H1 (cell line): ENCODE data around the gene EIF4EBP2. TPM values are rescaled to one million over a fixed set of nuclear protein-coding genes. Genes with fewer than 3 reads are reported as not detected.

Source experiments
- CTCF ChIA-PET: fragments of 300-600 bp; sonication (Branson Sonifier 250); formaldehyde crosslinking; loops from one replicate; lab custom pipeline; 2021; ENCODE audit not compliant: partially characterized antibody; lab: Charles Lee
- POLR2A ChIA-PET: fragments of 300-600 bp; sonication (Branson Sonifier 250); formaldehyde crosslinking; loops from one replicate; lab custom pipeline; 2021; ENCODE audit warnings: inconsistent platforms; ENCODE audit not compliant: partially characterized antibody; lab: Charles Lee
- DNase-seq, 2 experiments: peaks; one replicate each; pipeline versions ENCODE4 v3.0.0 to v3.0.0-alpha.2; 2010 to 2022; ENCODE audit warnings: low spot score in 2 of 2, low read depth in 1 of 2, mixed read lengths in 1 of 2
- FAIRE-seq: peaks from 2 replicates; lab custom pipeline; 2011; peaks lifted over from hg19 to GRCh38; lab: Jason Lieb, UNC
- H2AFZ ChIP-seq: 2 replicates; pipeline ENCODE4 v1.8.1; 2012; ENCODE audit warnings: low read length, inconsistent platforms
- H2AK5ac ChIP-seq: 2 replicates; pipeline ENCODE4 v1.6.1; 2013; ENCODE audit warnings: low read depth, low read length
- H2BK120ac ChIP-seq: replicated peaks from 2 replicates; pipeline ENCODE3; 2013; ENCODE audit warnings: low read depth, low read length, inconsistent platforms
- H2BK12ac ChIP-seq: 2 replicates; pipeline ENCODE4 v1.6.1; 2013; ENCODE audit warnings: low read depth, low read length
- H2BK15ac ChIP-seq: 2 replicates; pipeline ENCODE4 v1.6.1; 2013; ENCODE audit warnings: low read length
- H2BK20ac ChIP-seq: 2 replicates; pipeline ENCODE4 v1.6.1; 2013; ENCODE audit warnings: low read length
- H2BK5ac ChIP-seq: 2 replicates; pipeline ENCODE4 v1.6.1; 2013; ENCODE audit warnings: low read depth, low read length
- H3K14ac ChIP-seq: 2 replicates; pipeline ENCODE4 v1.6.1; 2013; ENCODE audit warnings: inconsistent platforms; ENCODE audit not compliant: insufficient read length
- H3K18ac ChIP-seq: 2 replicates; pipeline ENCODE4 v1.6.1; 2013; ENCODE audit warnings: low read length; ENCODE audit errors: extremely low read depth
- H3K23ac ChIP-seq: 2 replicates; pipeline ENCODE4 v1.6.1; 2013; ENCODE audit warnings: inconsistent platforms; ENCODE audit not compliant: insufficient read length
- H3K23me2 ChIP-seq: 2 replicates; pipeline ENCODE4 v1.6.1; 2013; ENCODE audit warnings: low read depth, low read length
- H3K27ac ChIP-seq: 2 replicates; pipeline ENCODE4 v1.6.1; 2011; ENCODE audit warnings: low read depth, low read length, inconsistent platforms
- H3K27me3 ChIP-seq, 4 experiments: replicated peaks in 1 of 4; 1 replicate in 1 of 4; 2 replicates in 3 of 4; pipeline versions ENCODE4 v1.6.1 to v1.8.1; 2011 to 2013; ENCODE audit warnings: low read length in 3 of 4, mild to moderate bottlenecking in 3 of 4, inconsistent platforms in 2 of 4, mixed read lengths in 2 of 4, moderate library complexity in 1 of 4; ENCODE audit not compliant: control insufficient read depth in 3 of 4, insufficient read depth in 3 of 4; ENCODE audit errors: extremely low read depth in 1 of 4
- H3K36me3 ChIP-seq, 4 experiments: 2 replicates each; pipeline versions ENCODE4 v1.6.1 to v1.8.1; 2011 to 2013; ENCODE audit warnings: mild to moderate bottlenecking in 4 of 4, low read length in 3 of 4, moderate library complexity in 2 of 4, control low read depth in 1 of 4, inconsistent platforms in 1 of 4; ENCODE audit not compliant: insufficient read depth in 4 of 4, control insufficient read depth in 2 of 4
- H3K4ac ChIP-seq: replicated peaks from 2 replicates; pipeline ENCODE3; 2013; ENCODE audit warnings: low read length, low read depth, mixed read lengths, inconsistent platforms; ENCODE audit not compliant: insufficient read length
- H3K4me1 ChIP-seq, 4 experiments: replicated peaks in 1 of 4; 1 replicate in 1 of 4; 2 replicates in 3 of 4; pipeline versions ENCODE4 v1.6.1 to v1.8.1; 2011 to 2013; ENCODE audit warnings: low read length in 3 of 4, inconsistent platforms in 2 of 4, mixed read lengths in 1 of 4; ENCODE audit not compliant: insufficient read depth in 4 of 4, control insufficient read depth in 3 of 4
- H3K4me2 ChIP-seq, 2 experiments: 2 replicates each; pipeline versions ENCODE4 v1.6.1 to v1.8.1; 2011 to 2013; ENCODE audit warnings: low read depth in 2 of 2, low read length in 2 of 2, control low read depth in 1 of 2, inconsistent platforms in 1 of 2, mild to moderate bottlenecking in 1 of 2; ENCODE audit not compliant: insufficient read depth in 1 of 2
- H3K4me3 ChIP-seq, 4 experiments: fragments of 200-600, 300-600 bp in 1 of 4; sonication (generic), shearing (Covaris generic), sonication (Bioruptor Twin) in 1 of 4; 2 replicates each; pipeline versions ENCODE4 v1.5.1 to v1.8.1; 2011 to 2016; ENCODE audit warnings: low read length in 4 of 4, low read depth in 3 of 4, control low read depth in 2 of 4, inconsistent platforms in 2 of 4, mild to moderate bottlenecking in 2 of 4, mixed read lengths in 1 of 4, moderate library complexity in 1 of 4; ENCODE audit not compliant: insufficient read depth in 2 of 4; ENCODE audit errors: extremely low read depth in 1 of 4
- H3K56ac ChIP-seq: replicated peaks from 2 replicates; pipeline ENCODE3; 2013; ENCODE audit warnings: low read depth, mild to moderate bottlenecking, mixed read lengths, low read length, inconsistent platforms; ENCODE audit not compliant: insufficient read length
- H3K79me1 ChIP-seq: 2 replicates; pipeline ENCODE4 v1.6.1; 2013; ENCODE audit warnings: low read depth, low read length, control low read depth
- H3K79me2 ChIP-seq, 2 experiments: 2 replicates each; pipeline versions ENCODE4 v1.6.1 to v1.8.1; 2012 to 2013; ENCODE audit warnings: low read length in 2 of 2, mild to moderate bottlenecking in 2 of 2, inconsistent platforms in 1 of 2; ENCODE audit not compliant: insufficient read depth in 2 of 2, control insufficient read depth in 1 of 2
- H3K9ac ChIP-seq, 4 experiments: replicated peaks in 1 of 4; 1 replicate in 1 of 4; 2 replicates in 3 of 4; pipeline versions ENCODE4 v1.6.1 to v1.8.1; 2011 to 2013; ENCODE audit warnings: low read depth in 3 of 4, low read length in 3 of 4, control low read depth in 2 of 4, mild to moderate bottlenecking in 2 of 4, moderate library complexity in 2 of 4, inconsistent platforms in 1 of 4; ENCODE audit errors: extremely low read depth in 1 of 4
- H3K9me3 ChIP-seq, 2 experiments: 2 replicates each; pipeline versions ENCODE4 v1.6.1 to v1.8.1; 2012 to 2013; ENCODE audit warnings: mild to moderate bottlenecking in 2 of 2, moderate library complexity in 2 of 2, control low read depth in 1 of 2, inconsistent platforms in 1 of 2, low read depth in 1 of 2, low read length in 1 of 2, mixed read lengths in 1 of 2; ENCODE audit not compliant: insufficient read depth in 2 of 2
- H4K20me1 ChIP-seq, 2 experiments: replicated peaks in 1 of 2; 2 replicates each; pipeline versions ENCODE3 to v1.8.1; 2011 to 2013; ENCODE audit warnings: inconsistent platforms in 2 of 2, low read length in 2 of 2, mild to moderate bottlenecking in 1 of 2; ENCODE audit not compliant: insufficient read depth in 2 of 2, control insufficient read depth in 1 of 2
- H4K5ac ChIP-seq: 2 replicates; pipeline ENCODE4 v1.6.1; 2013; ENCODE audit warnings: low read length, low read depth, mixed read lengths, inconsistent platforms; ENCODE audit not compliant: insufficient read length
- H4K8ac ChIP-seq: 2 replicates; pipeline ENCODE4 v1.8.0; 2013; ENCODE audit warnings: mild to moderate bottlenecking, moderate library complexity, low read length, inconsistent platforms; ENCODE audit not compliant: insufficient read depth; ENCODE audit errors: extremely low read depth
- H4K91ac ChIP-seq: replicated peaks from 2 replicates; pipeline ENCODE3; 2013; ENCODE audit warnings: low read length, mixed read lengths, inconsistent platforms; ENCODE audit not compliant: insufficient read length
- KDM1A ChIP-seq: fragments of 200-600, 300-600 bp; sonication (generic); IDR thresholded peaks from 2 replicates; pipeline ENCODE4 v1.7.1; 2016; ENCODE audit warnings: mild to moderate bottlenecking, low read length, borderline replicate concordance
- KDM5A ChIP-seq: fragments of 200-600 bp; IDR thresholded peaks from 2 replicates; pipeline ENCODE4 v1.7.1; 2012; ENCODE audit warnings: mild to moderate bottlenecking, low read length, inconsistent platforms, mixed read lengths
- NANOG ChIP-seq: IDR thresholded peaks from 2 replicates; pipeline ENCODE4 v1.6.1; 2011; ENCODE audit warnings: low read length, low read depth, mild to moderate bottlenecking, inconsistent platforms; ENCODE audit not compliant: insufficient read depth, poor library complexity, severe bottlenecking
- NRF1 ChIP-seq: IDR thresholded peaks from 2 replicates; pipeline ENCODE4 v1.6.1; 2011; ENCODE audit warnings: mild to moderate bottlenecking, low read depth, low read length, improper control_type of control experiment
- RFX5 ChIP-seq: IDR thresholded peaks from 2 replicates; pipeline ENCODE4 v1.6.1; 2011; ENCODE audit warnings: low read depth, low read length, improper control_type of control experiment, borderline replicate concordance
- TCF12 ChIP-seq: IDR thresholded peaks from 2 replicates; pipeline ENCODE4 v1.6.1; 2011; ENCODE audit warnings: low read depth, mild to moderate bottlenecking, low read length
- WGBS, 2 experiments: shearing (Covaris generic) in 1 of 2; methylation state at CpG; one replicate each; pipeline versions ENCODE4 v1.1.6 to v1.1.7; 2013 to 2015; ENCODE audit warnings: low lambda C conversion rate in 2 of 2, mixed read lengths in 2 of 2, inconsistent platforms in 1 of 2, low coverage in 1 of 2, missing lambda C conversion rate in 1 of 2; ENCODE audit not compliant: insufficient replicate concordance in 2 of 2, insufficient coverage in 1 of 2, insufficient read length in 1 of 2; ENCODE audit errors: extremely low coverage in 1 of 2, missing lambda C conversion rate in 1 of 2; 5-methylcytosine and 5-hydroxymethylcytosine counted together
- polyA plus RNA-seq, 7 experiments: library from polyadenylated mRNA; depleted of rRNA in 3 of 7; stranded (reverse) in 5 of 7; unstranded in 2 of 7; fragments of >200 nt in 5 of 7; fragments of 200-250 nt in 2 of 7; gene quantifications; 1 replicate in 5 of 7; 2 replicates in 1 of 7; 4 replicates in 1 of 7; pipeline versions ENCODE4 v1.2.1 to v1.2.3, GENCODE V29; 2011 to 2013; ENCODE audit warnings: missing spikeins in 2 of 7, mixed read lengths in 2 of 7
- total RNA-seq: library from RNA; stranded (reverse); fragmentation: NEBNext Ultra II Directional; extraction: Animal tissue kit (Norgen Biotek cat#: 25700); gene quantifications from 2 replicates; pipeline ENCODE4 v1.2.1, GENCODE V29; 2021
- TF ChIP-seq, protein P1 (sequence below): IDR thresholded peaks from 2 replicates; pipeline ENCODE4 v1.6.1; 2011; ENCODE audit warnings: low read depth, mild to moderate bottlenecking, low read length; ENCODE audit not compliant: insufficient read depth
- TF ChIP-seq, protein P2 (sequence below), 3 experiments: IDR thresholded peaks; 1 replicate in 2 of 3; 2 replicates in 1 of 3; pipeline versions ENCODE4 v1.5.1 to v1.6.1; 2011; ENCODE audit warnings: low read length in 3 of 3, mild to moderate bottlenecking in 3 of 3, inconsistent platforms in 2 of 3, low read depth in 1 of 3, moderate library complexity in 1 of 3; ENCODE audit not compliant: insufficient read depth in 1 of 3; ENCODE audit errors: control extremely low read depth in 1 of 3
- TF ChIP-seq, protein P3 (sequence below): IDR thresholded peaks from 2 replicates; pipeline ENCODE4 v1.6.1; 2012; ENCODE audit warnings: inconsistent platforms

The EIF4EBP2 gene
- total and polyA plus RNA-seq, 2 of the 8 experiments (the other 6 are each of a cell fraction or from before 2014, with no cell fraction given) = 55.3 to 144 TPM

DNA sequence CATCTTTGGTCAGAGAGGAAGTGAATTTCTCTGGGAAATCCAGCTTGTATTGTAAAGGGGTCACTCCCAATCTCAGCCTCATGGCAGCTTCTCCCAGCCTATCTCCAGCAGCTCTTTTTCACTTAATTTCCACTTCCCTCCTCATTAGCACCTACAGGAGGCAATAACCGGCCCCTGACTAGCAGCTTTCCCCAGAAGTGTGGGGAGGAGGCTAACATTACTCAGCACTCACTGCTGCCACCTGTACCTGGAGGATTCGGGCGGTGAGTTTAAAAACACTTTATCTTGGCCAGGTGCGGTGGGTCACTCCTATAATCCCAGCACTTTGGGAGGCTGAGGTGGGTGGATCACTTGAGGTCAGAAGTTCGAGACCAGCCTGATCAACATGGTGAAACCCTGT is 33.8 kb downstream of the EIF4EBP2 start:
- Histone ChIP-seq H3K79me2 (no peaks in the 10 kb centered on the region), H4K8ac (no peak overlapping the region; the same call in 1 of the 2 replicates), H3K27ac (no peak overlapping the region), H3K56ac (no peak overlapping the region), H2BK15ac (no peak overlapping the region), H2AK5ac (no peak overlapping the region), H3K4me2 (no peak overlapping the region), H3K9ac (no peak overlapping the region), H3K18ac (no peak overlapping the region), H4K20me1 (peaks cover 2 to 17% of the 10 kb centered on the region in 2 experiments), H4K91ac (no peak overlapping the region), H3K79me1 (no peaks in the 10 kb centered on the region; the same call in 1 of the 2 replicates), H2BK20ac (no peak overlapping the region), H4K5ac (no peak overlapping the region), H3K14ac (no peak overlapping the region), H3K36me3 (no peaks in the 10 kb centered on the region; a peak in 1 of 8 replicates), H3K23ac (no peak overlapping the region), H3K4me1 (peaks cover under 1 to 16% (median 14%) of the 10 kb centered on the region in 4 experiments), H2BK120ac (no peak overlapping the region), H3K9me3 (no peaks in the 10 kb centered on the region), H3K27me3 (peaks cover 18 to 39% (median 38%) of the 10 kb centered on the region in 4 experiments), H2BK12ac (no peak overlapping the region), H2AFZ (no peak overlapping the region), H3K4me3 (no peak overlapping the region), H2BK5ac (no peak overlapping the region), H3K4ac (no peak overlapping the region), H3K23me2 (peaks cover 15% of the 10 kb centered on the region; the same call in 1 of the 2 replicates)
- ChIA-PET POLR2A (interaction anchor here (0.6 to 3.1 kb wide), 10 partner anchors 10 to 335 kb away, joined by 3 to 14 read pairs (median 4); no protein-coding TSS in a partner anchor), CTCF (interaction anchor here (0.7 to 9.2 kb wide), 15 partner anchors 9 to 214 kb away, joined by 3 to 67 read pairs (median 5); no protein-coding TSS in a partner anchor)
- FAIRE-seq (no peak), DNase-seq (no peak)
- WGBS, 2 experiments = 57% methylated on average over 5 of the region's 5 CpGs; no CpG with 5 or more reads in 1 of the 2 experiments
- TF ChIP-seq, protein P1, sequence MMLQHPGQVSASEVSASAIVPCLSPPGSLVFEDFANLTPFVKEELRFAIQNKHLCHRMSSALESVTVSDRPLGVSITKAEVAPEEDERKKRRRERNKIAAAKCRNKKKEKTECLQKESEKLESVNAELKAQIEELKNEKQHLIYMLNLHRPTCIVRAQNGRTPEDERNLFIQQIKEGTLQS = no peak
- 0 out of 2 replicates have a peak, but pooled peaks have one; percentile 20 for TF ChIP-seq TCF12
- TF ChIP-seq RFX5 = no peak
- TF ChIP-seq, protein P2, sequence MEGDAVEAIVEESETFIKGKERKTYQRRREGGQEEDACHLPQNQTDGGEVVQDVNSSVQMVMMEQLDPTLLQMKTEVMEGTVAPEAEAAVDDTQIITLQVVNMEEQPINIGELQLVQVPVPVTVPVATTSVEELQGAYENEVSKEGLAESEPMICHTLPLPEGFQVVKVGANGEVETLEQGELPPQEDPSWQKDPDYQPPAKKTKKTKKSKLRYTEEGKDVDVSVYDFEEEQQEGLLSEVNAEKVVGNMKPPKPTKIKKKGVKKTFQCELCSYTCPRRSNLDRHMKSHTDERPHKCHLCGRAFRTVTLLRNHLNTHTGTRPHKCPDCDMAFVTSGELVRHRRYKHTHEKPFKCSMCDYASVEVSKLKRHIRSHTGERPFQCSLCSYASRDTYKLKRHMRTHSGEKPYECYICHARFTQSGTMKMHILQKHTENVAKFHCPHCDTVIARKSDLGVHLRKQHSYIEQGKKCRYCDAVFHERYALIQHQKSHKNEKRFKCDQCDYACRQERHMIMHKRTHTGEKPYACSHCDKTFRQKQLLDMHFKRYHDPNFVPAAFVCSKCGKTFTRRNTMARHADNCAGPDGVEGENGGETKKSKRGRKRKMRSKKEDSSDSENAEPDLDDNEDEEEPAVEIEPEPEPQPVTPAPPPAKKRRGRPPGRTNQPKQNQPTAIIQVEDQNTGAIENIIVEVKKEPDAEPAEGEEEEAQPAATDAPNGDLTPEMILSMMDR (IDR thresholded peaks at IDR 0.05; ENCODE audit: control extremely low read depth in 1 of 3, insufficient read depth in 1 of 3, low read depth in 1 of 3, low read length in 3 of 3) = peak; percentile 17 to 21 (median 21); a peak in 3 of 4 replicates
- no peak for TF ChIP-seq KDM1A
- TF ChIP-seq, protein P3, sequence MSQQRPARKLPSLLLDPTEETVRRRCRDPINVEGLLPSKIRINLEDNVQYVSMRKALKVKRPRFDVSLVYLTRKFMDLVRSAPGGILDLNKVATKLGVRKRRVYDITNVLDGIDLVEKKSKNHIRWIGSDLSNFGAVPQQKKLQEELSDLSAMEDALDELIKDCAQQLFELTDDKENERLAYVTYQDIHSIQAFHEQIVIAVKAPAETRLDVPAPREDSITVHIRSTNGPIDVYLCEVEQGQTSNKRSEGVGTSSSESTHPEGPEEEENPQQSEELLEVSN = no peak
- TF ChIP-seq KDM5A = no peak
- no peak for TF ChIP-seq NRF1
- TF ChIP-seq NANOG = no peak
